Hepatocyte (in vitro differentiated cells): Measurements from ENCODE around the gene VPS72. TPM values are rescaled to one million over a fixed set of nuclear protein-coding genes. Genes with fewer than 3 reads are reported as not detected.

Source experiments
- DNase-seq: peaks from one replicate; pipeline ENCODE4 v3.0.0-alpha.2; 2016; ENCODE audit warnings: low spot score
- H2AFZ ChIP-seq: fragments of 200-600 bp; sonication (generic); 2 replicates; pipeline ENCODE4 v1.6.0; 2016; ENCODE audit warnings: antibody characterized with exemption, mild to moderate bottlenecking
- H3K27ac ChIP-seq: fragments of 200-600 bp; sonication (generic); 2 replicates; pipeline ENCODE4 v1.5.1; 2016; ENCODE audit warnings: mild to moderate bottlenecking
- H3K27me3 ChIP-seq: fragments of 200-600 bp; sonication (generic); 2 replicates; pipeline ENCODE4 v1.6.1; 2016
- H3K36me3 ChIP-seq: fragments of 200-600 bp; sonication (generic); replicated peaks from 2 replicates; pipeline ENCODE4 v1.5.1; 2016; ENCODE audit warnings: low read depth; ENCODE audit not compliant: insufficient read depth
- H3K4me1 ChIP-seq: fragments of 200-600 bp; sonication (generic); 2 replicates; pipeline ENCODE4 v1.5.1; 2016; ENCODE audit warnings: mild to moderate bottlenecking, moderate library complexity; ENCODE audit not compliant: insufficient read depth
- H3K4me2 ChIP-seq: fragments of 200-600 bp; sonication (generic); 2 replicates; pipeline ENCODE4 v1.6.0; 2016
- H3K4me3 ChIP-seq: fragments of 200-600 bp; sonication (generic); 2 replicates; pipeline ENCODE4 v1.5.1; 2016; ENCODE audit warnings: mild to moderate bottlenecking
- H3K79me2 ChIP-seq: fragments of 200-600 bp; sonication (generic); 2 replicates; pipeline ENCODE4 v1.6.0; 2017; ENCODE audit warnings: mild to moderate bottlenecking
- H3K9me2 ChIP-seq: fragments of 200-600 bp; sonication (generic); replicated peaks from 2 replicates; pipeline ENCODE4 v1.6.0; 2017; ENCODE audit warnings: mild to moderate bottlenecking; ENCODE audit not compliant: insufficient read depth
- H3K9me3 ChIP-seq: fragments of 200-600 bp; sonication (generic); 2 replicates; pipeline ENCODE4 v1.5.1; 2016; ENCODE audit warnings: low read depth, mild to moderate bottlenecking
- H4K20me1 ChIP-seq: fragments of 200-600 bp; sonication (generic); 2 replicates; pipeline ENCODE4 v1.6.0; 2016; ENCODE audit warnings: mild to moderate bottlenecking; ENCODE audit not compliant: insufficient read depth, poor library complexity, severe bottlenecking
- CTCF ChIP-seq: fragments of 200-600 bp; sonication (generic); IDR thresholded peaks from 2 replicates; pipeline ENCODE4 v1.5.1; 2016; ENCODE audit warnings: antibody characterized with exemption, mild to moderate bottlenecking; ENCODE audit not compliant: poor library complexity
- EZH2 ChIP-seq: fragments of 200-600 bp; sonication (generic); IDR thresholded peaks from 2 replicates; pipeline ENCODE4 v1.6.1; 2016; ENCODE audit warnings: antibody characterized with exemption, mild to moderate bottlenecking, borderline replicate concordance
- EZH2phosphoT487 ChIP-seq: fragments of 200-600 bp; sonication (generic); IDR thresholded peaks from one replicate; pipeline ENCODE4 v1.6.1; 2018; ENCODE audit warnings: antibody characterized with exemption, mild to moderate bottlenecking, low read depth, moderate library complexity; ENCODE audit not compliant: unreplicated experiment, severe bottlenecking
- WGBS: methylation state at CpG from one replicate; pipeline ENCODE4 v1.1.6; 2016; ENCODE audit warnings: low lambda C conversion rate; ENCODE audit errors: missing lambda C conversion rate; 5-methylcytosine and 5-hydroxymethylcytosine counted together
- polyA plus RNA-seq: library from polyadenylated mRNA; unstranded; fragments of >200 nt; fragmentation: Nextera tagmentation; extraction: Ambion mirVana; gene quantifications from 2 replicates; pipeline ENCODE4 v1.2.1, GENCODE V29; 2016
- total RNA-seq: library from RNA; depleted of rRNA; stranded (reverse); fragments of >200 nt; gene quantifications from 2 replicates; pipeline ENCODE4 v1.2.3, GENCODE V29; 2014

Gene VPS72
- total and polyA plus RNA-seq, 2 experiments from 2014 or later = 48.1 to 52.2 TPM

- peak; percentile 27 for TF ChIP-seq CTCF
- TF ChIP-seq EZH2phosphoT487 = no peak
- TF ChIP-seq EZH2 = no peak
- Histone ChIP-seq H3K36me3 (no peaks in the 10 kb centered on the region), H3K27ac (no peak within 1 kb of the TSS), H4K20me1 (no peaks in the 10 kb centered on the region), H3K9me3 (no peaks in the 10 kb centered on the region), H3K79me2 (no peaks in the 10 kb centered on the region), H3K4me1 (no peaks in the 10 kb centered on the region), H3K27me3 (no peaks in the 10 kb centered on the region), H3K9me2 (no peaks in the 10 kb centered on the region), H3K4me2 (no peak within 1 kb of the TSS), H3K4me3 (no peak within 1 kb of the TSS), H2AFZ (no peak within 1 kb of the TSS)
- peak; percentile 30 for DNase-seq
- 77% methylated on average over 4 of the region's 4 CpGs for WGBS
These were observed 14.1 kb downstream of the VPS72 start, which contains the start of gene TMOD4 for GRCh38 chr1:151175863-151176262. TSS of gene TMOD4 (minus strand) at chr1:151175981. CDS start at chr1:151174875, 1,106 bp downstream.

- no peak for TF ChIP-seq EZH2phosphoT487
- TF ChIP-seq CTCF = no peak
- TF ChIP-seq EZH2 = no peak
- H4K20me1 ChIP-seq = no peaks in the 10 kb centered on the region
- H3K79me2 ChIP-seq = no peaks in the 10 kb centered on the region
- H3K36me3 ChIP-seq = no peaks in the 10 kb centered on the region
- 88% methylated on average over 6 of the region's 6 CpGs for WGBS
- no peak for DNase-seq
- no peaks in the 10 kb centered on the region for H3K4me1 ChIP-seq
- no peaks in the 10 kb centered on the region for H3K9me3 ChIP-seq
- H3K9me2 ChIP-seq = no peaks in the 10 kb centered on the region
- no peak overlapping the region for H3K4me3 ChIP-seq
- no peak overlapping the region for H3K27ac ChIP-seq
- H3K27me3 ChIP-seq = no peaks in the 10 kb centered on the region
- H2AFZ ChIP-seq = no peak overlapping the region
- H3K4me2 ChIP-seq = no peak overlapping the region
These were observed 14.8 kb downstream of the VPS72 start for GRCh38 chr1:151175041-151175741.

GRCh38 chr1:151171190-151171589 is 18.8 kb downstream of the VPS72 start:
- no peak overlapping the region for H2AFZ ChIP-seq
- H3K27ac ChIP-seq = no peak overlapping the region
- no peaks in the 10 kb centered on the region for H4K20me1 ChIP-seq
- H3K36me3 ChIP-seq = no peaks in the 10 kb centered on the region
- WGBS = 93% methylated on average over 5 of the region's 5 CpGs
- no peaks in the 10 kb centered on the region for H3K9me2 ChIP-seq
- TF ChIP-seq EZH2 (no peak), CTCF (no peak), EZH2phosphoT487 (no peak)
- DNase-seq = no peak
- H3K27me3 ChIP-seq = no peaks in the 10 kb centered on the region
- peaks cover 6% of the 10 kb centered on the region for H3K4me1 ChIP-seq
- H3K79me2 ChIP-seq = peaks cover 14% of the 10 kb centered on the region
- H3K4me3 ChIP-seq = no peak overlapping the region
- H3K4me2 ChIP-seq = no peak overlapping the region
- H3K9me3 ChIP-seq = no peaks in the 10 kb centered on the region
